A673 (cell line): Measurements from ENCODE around the gene YRDC. TPM values are rescaled to one million over a fixed set of nuclear protein-coding genes. Genes with fewer than 3 reads are reported as not detected.

Source experiments
- Bru-seq: library from RNA; stranded (reverse); fragments of 400-500 nt; gene quantifications from one replicate; lab custom pipeline; 2021; lab: Mats Ljungman, UMichigan
- BruChase-seq, 2 experiments: library from RNA; stranded (reverse); fragments of 400-500 nt; gene quantifications; one replicate each; lab custom pipeline; 2021; lab: Mats Ljungman, UMichigan
- BruUV-seq: library from RNA; stranded (reverse); fragments of 400-500 nt; replicated peaks from 2 replicates; lab custom pipeline; 2021; lab: Mats Ljungman, UMichigan
- CTCF ChIA-PET: fragments of 300-600 bp; sonication (Branson Sonifier 250); formaldehyde crosslinking; loops from one replicate; lab custom pipeline; 2022; ENCODE audit warnings: antibody characterized with exemption; lab: Charles Lee
- POLR2A ChIA-PET: fragments of 300-600 bp; sonication (Branson Sonifier 250); formaldehyde crosslinking; loops from one replicate; lab custom pipeline; 2022; ENCODE audit warnings: antibody characterized with exemption; ENCODE audit not compliant: low non-redundant PET; lab: Charles Lee
- DNase-seq: peaks from one replicate; pipeline ENCODE4 v3.0.0-alpha.2; 2015; ENCODE audit warnings: low spot score
- H3K27ac ChIP-seq: fragments of 200-600 bp; sonication (generic); 2 replicates; pipeline ENCODE4 v1.5.1; 2016; ENCODE audit warnings: mixed run types, low read depth, mild to moderate bottlenecking, mixed read lengths, antibody characterized with exemption, low read length; ENCODE audit not compliant: poor library complexity, severe bottlenecking
- H3K27me3 ChIP-seq: fragments of 200-600 bp; sonication (generic); replicated peaks from 2 replicates; pipeline ENCODE4 v1.6.1; 2017; ENCODE audit warnings: mixed run types, low read depth, mild to moderate bottlenecking, mixed read lengths, antibody characterized with exemption, low read length; ENCODE audit not compliant: insufficient read depth, poor library complexity
- H3K36me3 ChIP-seq: fragments of 200-600 bp; sonication (generic); 2 replicates; pipeline ENCODE4 v1.6.1; 2016; ENCODE audit warnings: mixed run types, mild to moderate bottlenecking, mixed read lengths, antibody characterized with exemption, low read length; ENCODE audit not compliant: insufficient read depth, poor library complexity, severe bottlenecking
- H3K4me1 ChIP-seq: fragments of 200-600 bp; sonication (generic); 2 replicates; pipeline ENCODE4 v1.6.1; 2017; ENCODE audit warnings: mixed run types, mild to moderate bottlenecking, mixed read lengths, antibody characterized with exemption, low read length; ENCODE audit not compliant: insufficient read depth, poor library complexity, severe bottlenecking
- H3K4me3 ChIP-seq: fragments of 200-600 bp; sonication (generic); 2 replicates; pipeline ENCODE4 v1.5.1; 2016; ENCODE audit warnings: low read depth, mixed run types, mild to moderate bottlenecking, mixed read lengths, low read length; ENCODE audit not compliant: poor library complexity, severe bottlenecking
- H3K9me3 ChIP-seq: fragments of 200-600 bp; sonication (generic); 2 replicates; pipeline ENCODE4 v1.6.1; 2016; ENCODE audit warnings: mixed run types, low read depth, mild to moderate bottlenecking, mixed read lengths, antibody characterized with exemption, low read length; ENCODE audit not compliant: poor library complexity, severe bottlenecking
- CTCF ChIP-seq: fragments of 300-800, 200-600 bp; sonication (generic); conservative IDR thresholded peaks from 2 replicates; pipeline ENCODE4 v1.5.1; 2017; ENCODE audit warnings: low read depth, mild to moderate bottlenecking, antibody characterized with exemption, low read length, moderate library complexity, mixed read lengths
- EZH2 ChIP-seq: fragments of 200-600 bp; sonication (generic); IDR thresholded peaks from 2 replicates; pipeline ENCODE4 v1.6.1; 2017; ENCODE audit warnings: borderline replicate concordance, low read depth, mild to moderate bottlenecking, mixed read lengths, antibody characterized with exemption, low read length; ENCODE audit not compliant: poor library complexity, severe bottlenecking
- intact Hi-C: fragments of 100-400 bp; cut with micrococcal nuclease; formaldehyde crosslinking; loops from one replicate; pipeline ENCODE4 v1.10.0; 2022; ENCODE audit not compliant: unreplicated experiment
- long read RNA-seq: library from polyadenylated mRNA; stranded (forward); transcript quantifications from one replicate; pipeline ENCODE4 v2.0.0, GENCODE V29; 2022
- total RNA-seq: library from RNA; stranded (reverse); gene quantifications from 2 replicates; pipeline ENCODE4 v1.2.3, GENCODE V29; 2021

YRDC gene
- total RNA-seq = 30.4 and 38.5 TPM in 2 replicates
- Bru-seq, nascent RNA = percentile 91 among the genes with signal in this experiment
- percentile 95 among the genes with signal in this experiment for BruChase-seq, experiment 1, labeled RNA remaining after a 2-hour chase
- BruChase-seq, experiment 2, labeled RNA remaining after a 6-hour chase = percentile 83 among the genes with signal in this experiment
- long read RNA-seq, transcript YRDC-201 (5 exons, 1,826 nt) = major isoform, 123 of 126 reads
- long read RNA-seq, partial matches to known transcripts = 1 of 126 reads
- long read RNA-seq, other reads (novel, unspliced or antisense) = 2 of 126 reads

- H3K27ac ChIP-seq = peak within 1 kb of the TSS; percentile 86
- peak; percentile 98 for DNase-seq
Measured at GRCh38 chr1:37807555-37808368, at the start of gene YRDC, which contains the start of gene C1orf122. Gene YRDC, minus strand, starts transcription at chr1:37808208. Its CDS starts 28 bp downstream, at chr1:37808180. Gene C1orf122, plus strand, starts transcription at chr1:37807790. Its CDS starts 615 bp downstream, at chr1:37808405.

GRCh38 chr1:37854406-37854805 is 46.4 kb upstream of the YRDC start:
- Histone ChIP-seq H3K27ac (no peak overlapping the region), H3K27me3 (no peaks in the 10 kb centered on the region), H3K4me1 (peaks cover 10% of the 10 kb centered on the region), H3K36me3 (peaks cover 20% of the 10 kb centered on the region), H3K9me3 (no peaks in the 10 kb centered on the region), H3K4me3 (no peak overlapping the region)
- no peak for DNase-seq
- intact Hi-C loops = no loop called here
- no TSS peak for BruUV-seq
- ChIA-PET POLR2A (no interaction called here), CTCF (no interaction called here)
- TF ChIP-seq CTCF = no peak
- no peak for TF ChIP-seq EZH2

More at GRCh38 chr1:37807555-37808368, at the start of gene YRDC, which contains the start of gene C1orf122:
- intact Hi-C loops = loop anchor here (5.0 to 10.0 kb wide), 2 partner anchors 50 to 113 kb away; partner anchors contain the start of genes CDCA8 and MTF1
- CTCF ChIA-PET = interaction anchor here (0.6 to 1.2 kb wide), 3 partner anchors 21 to 1357 kb away, joined by 4 to 10 read pairs (median 5); partner anchors contain the start of gene MTF1
- Histone ChIP-seq H3K27me3 (no peaks in the 10 kb centered on the region), H3K36me3 (peaks cover 39% of the 10 kb centered on the region), H3K9me3 (no peaks in the 10 kb centered on the region), H3K4me3 (peak within 1 kb of the TSS; percentile 80), H3K4me1 (peaks cover 15% of the 10 kb centered on the region)
- no peak for TF ChIP-seq EZH2
- TF ChIP-seq CTCF = no peak
- POLR2A ChIA-PET = interaction anchor here (0.5 to 0.7 kb wide), 5 partner anchors 48 to 1591 kb away, joined by 4 to 11 read pairs (median 8); no protein-coding TSS in a partner anchor
- BruUV-seq = TSS peak; percentile 30

GRCh38 chr1:37853157-37853556 is 45.1 kb upstream of the YRDC start:
- ChIA-PET POLR2A (no interaction called here), CTCF (no interaction called here)
- Histone ChIP-seq H3K27ac (no peak overlapping the region), H3K9me3 (no peaks in the 10 kb centered on the region), H3K4me3 (no peak overlapping the region), H3K27me3 (no peaks in the 10 kb centered on the region), H3K36me3 (peaks cover 24% of the 10 kb centered on the region), H3K4me1 (peaks cover 2% of the 10 kb centered on the region)
- DNase-seq = no peak
- TF ChIP-seq CTCF (no peak), EZH2 (no peak)
- no TSS peak for BruUV-seq
- intact Hi-C loops = no loop called here
